ENCODE data around the gene KMT2B. TPM values are rescaled to one million over a fixed set of nuclear protein-coding genes. Genes with fewer than 3 reads are reported as not detected.

KMT2B gene
- total RNA-seq, 2 donors from 2014 or later, result 32.3 to 89.5 TPM

DNA sequence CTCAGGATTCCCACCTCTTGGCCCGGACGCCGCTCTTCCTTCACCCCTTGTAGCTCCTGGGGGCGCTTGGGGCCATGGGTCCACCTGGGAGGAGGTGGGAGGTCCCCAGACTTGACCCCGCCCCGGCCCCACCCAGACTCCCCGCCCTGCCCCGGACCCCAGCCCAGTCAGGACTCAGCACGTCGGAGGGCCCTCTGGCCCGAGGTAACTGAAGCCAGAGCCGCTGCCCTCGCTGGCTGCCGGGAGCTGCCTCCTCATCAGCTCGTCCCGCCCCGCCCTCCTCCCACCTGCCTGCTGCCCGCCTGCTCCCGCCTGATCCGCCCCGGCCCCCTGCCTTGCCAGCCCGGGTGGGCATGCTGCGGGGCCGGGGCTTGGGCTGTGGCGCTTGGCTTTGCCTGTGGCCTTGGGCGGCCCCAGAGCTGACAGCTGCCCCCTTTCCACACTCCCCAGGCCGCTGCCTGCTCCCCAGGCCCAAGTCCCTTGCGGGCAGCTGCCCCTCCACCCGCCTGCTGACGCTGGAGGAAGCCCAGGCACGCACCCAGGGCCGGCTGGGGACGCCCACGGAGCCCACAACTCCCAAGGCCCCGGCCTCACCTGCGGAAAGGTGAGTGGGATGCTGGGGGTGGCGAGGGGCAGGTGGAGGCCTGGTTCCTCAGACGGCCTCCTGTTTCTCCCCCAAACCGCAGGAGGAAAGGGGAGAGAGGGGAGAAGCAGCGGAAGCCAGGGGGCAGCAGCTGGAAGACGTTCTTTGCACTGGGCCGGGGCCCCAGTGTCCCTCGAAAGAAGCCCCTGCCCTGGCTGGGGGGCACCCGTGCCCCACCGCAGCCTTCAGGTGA lies 66.9 kb downstream of the KMT2B start:
- WGBS, result 78% methylated on average over 37 of the region's 45 CpGs
- TF ChIP-seq, protein P1, sequence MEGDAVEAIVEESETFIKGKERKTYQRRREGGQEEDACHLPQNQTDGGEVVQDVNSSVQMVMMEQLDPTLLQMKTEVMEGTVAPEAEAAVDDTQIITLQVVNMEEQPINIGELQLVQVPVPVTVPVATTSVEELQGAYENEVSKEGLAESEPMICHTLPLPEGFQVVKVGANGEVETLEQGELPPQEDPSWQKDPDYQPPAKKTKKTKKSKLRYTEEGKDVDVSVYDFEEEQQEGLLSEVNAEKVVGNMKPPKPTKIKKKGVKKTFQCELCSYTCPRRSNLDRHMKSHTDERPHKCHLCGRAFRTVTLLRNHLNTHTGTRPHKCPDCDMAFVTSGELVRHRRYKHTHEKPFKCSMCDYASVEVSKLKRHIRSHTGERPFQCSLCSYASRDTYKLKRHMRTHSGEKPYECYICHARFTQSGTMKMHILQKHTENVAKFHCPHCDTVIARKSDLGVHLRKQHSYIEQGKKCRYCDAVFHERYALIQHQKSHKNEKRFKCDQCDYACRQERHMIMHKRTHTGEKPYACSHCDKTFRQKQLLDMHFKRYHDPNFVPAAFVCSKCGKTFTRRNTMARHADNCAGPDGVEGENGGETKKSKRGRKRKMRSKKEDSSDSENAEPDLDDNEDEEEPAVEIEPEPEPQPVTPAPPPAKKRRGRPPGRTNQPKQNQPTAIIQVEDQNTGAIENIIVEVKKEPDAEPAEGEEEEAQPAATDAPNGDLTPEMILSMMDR (IDR thresholded peaks at IDR 0.05), result no peak
- TF ChIP-seq POLR2A (IDR thresholded peaks at IDR 0.05) (no peak), POLR2AphosphoS5 (IDR thresholded peaks at IDR 0.05) (no peak)
- Histone ChIP-seq H3K9me3 (no peaks in the 10 kb centered on the region), H3K4me1 (replicated peaks) (no peaks in the 10 kb centered on the region), H3K27ac (no peak overlapping the region), H3K27me3 (replicated peaks; ENCODE audit: insufficient read depth) (no peaks in the 10 kb centered on the region), H3K36me3 (no peaks in the 10 kb centered on the region), H3K4me3 (no peak overlapping the region)
- DNase-seq (ENCODE audit: low spot score), result no peak
- intact Hi-C loops (cut with DNase I), result no loop called here

DNA sequence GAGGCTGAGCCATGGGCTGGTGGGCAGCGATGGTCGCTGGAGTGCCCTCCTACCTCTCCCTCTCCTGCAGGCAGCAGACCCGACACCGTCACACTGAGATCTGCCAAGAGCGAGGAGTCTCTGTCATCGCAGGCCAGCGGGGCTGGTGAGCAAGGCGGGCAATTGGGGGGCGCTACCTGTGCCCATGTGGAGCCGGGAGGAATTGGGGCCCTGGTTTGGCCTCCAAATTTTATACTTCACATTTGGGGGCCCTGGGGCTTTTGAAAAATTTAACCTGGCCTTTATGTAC lies 67.5 kb downstream of the KMT2B start:
- intact Hi-C loops (cut with DNase I), result no loop called here
- no peaks in the 10 kb centered on the region for H3K9me3 ChIP-seq
- DNase-seq (ENCODE audit: low spot score), result no peak
- H3K27me3 ChIP-seq (replicated peaks; ENCODE audit: insufficient read depth), result no peaks in the 10 kb centered on the region
- H3K36me3 ChIP-seq, result no peaks in the 10 kb centered on the region
- H3K27ac ChIP-seq, result no peak overlapping the region
- no peaks in the 10 kb centered on the region for H3K4me1 ChIP-seq (replicated peaks)
- 87% methylated on average over 10 of the region's 10 CpGs for WGBS
- no peak overlapping the region for H3K4me3 ChIP-seq
- TF ChIP-seq, protein P1 (IDR thresholded peaks at IDR 0.05), result no peak

- H3K27ac ChIP-seq, result no peak overlapping the region
- no peaks in the 10 kb centered on the region for H3K4me1 ChIP-seq (replicated peaks)
- WGBS, result 92% methylated on average over 31 of the region's 31 CpGs
- intact Hi-C loops (cut with DNase I), result no loop called here
- H3K36me3 ChIP-seq, result no peaks in the 10 kb centered on the region
- H3K4me3 ChIP-seq, result no peak overlapping the region
- H3K9me3 ChIP-seq, result no peaks in the 10 kb centered on the region
- TF ChIP-seq POLR2A (IDR thresholded peaks at IDR 0.05), result no peak
- TF ChIP-seq, protein P1 (IDR thresholded peaks at IDR 0.05), result no peak
- no peak for TF ChIP-seq POLR2AphosphoS5 (IDR thresholded peaks at IDR 0.05)
- no peak for DNase-seq (ENCODE audit: low spot score)
- no peaks in the 10 kb centered on the region for H3K27me3 ChIP-seq (replicated peaks; ENCODE audit: insufficient read depth)
Observed at GRCh38 chr19:35786299-35787160, 68.7 kb downstream of the KMT2B start.

DNA sequence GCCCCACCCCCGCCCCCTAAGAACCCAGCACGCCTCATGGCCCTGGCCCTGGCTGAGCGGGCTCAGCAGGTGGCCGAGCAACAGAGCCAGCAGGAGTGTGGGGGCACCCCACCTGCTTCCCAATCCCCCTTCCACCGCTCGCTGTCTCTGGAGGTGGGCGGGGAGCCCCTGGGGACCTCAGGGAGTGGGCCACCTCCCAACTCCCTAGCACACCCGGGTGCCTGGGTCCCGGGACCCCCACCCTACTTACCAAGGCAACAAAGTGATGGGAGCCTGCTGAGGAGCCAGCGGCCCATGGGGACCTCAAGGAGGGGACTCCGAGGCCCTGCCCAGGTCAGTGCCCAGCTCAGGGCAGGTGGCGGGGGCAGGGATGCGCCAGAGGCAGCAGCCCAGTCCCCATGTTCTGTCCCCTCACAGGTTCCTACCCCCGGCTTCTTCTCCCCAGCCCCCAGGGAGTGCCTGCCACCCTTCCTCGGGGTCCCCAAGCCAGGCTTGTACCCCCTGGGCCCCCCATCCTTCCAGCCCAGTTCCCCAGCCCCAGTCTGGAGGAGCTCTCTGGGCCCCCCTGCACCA lies 69.5 kb downstream of the KMT2B start:
- no peaks in the 10 kb centered on the region for H3K4me1 ChIP-seq (replicated peaks)
- DNase-seq (ENCODE audit: low spot score), result no peak
- no peak overlapping the region for H3K27ac ChIP-seq
- WGBS, result 95% methylated on average over 13 of the region's 15 CpGs
- TF ChIP-seq POLR2AphosphoS5 (IDR thresholded peaks at IDR 0.05) (no peak), POLR2A (IDR thresholded peaks at IDR 0.05) (no peak)
- TF ChIP-seq, protein P1 (IDR thresholded peaks at IDR 0.05), result no peak
- no peak overlapping the region for H3K4me3 ChIP-seq
- no peaks in the 10 kb centered on the region for H3K9me3 ChIP-seq
- intact Hi-C loops (cut with DNase I), result no loop called here
- H3K36me3 ChIP-seq, result no peaks in the 10 kb centered on the region
- H3K27me3 ChIP-seq (replicated peaks; ENCODE audit: insufficient read depth), result no peaks in the 10 kb centered on the region

Other genes with a start within 250 kb of the KMT2B start
- gene KRTDAP, start 227.5 kb upstream of the KMT2B start, total RNA-seq, result 10 to 100 TPM in 1 of 2 donors, 1 to 10 TPM in 1; 3.6 to 58.6 TPM
- 10 to 100 TPM; 50.9 to 80.5 TPM for gene DMKN, start 204.4 kb upstream of the KMT2B start, total RNA-seq
- gene SBSN, start 189.7 kb upstream of the KMT2B start, total RNA-seq, result 1 to 10 TPM in 1 of 2 donors, under 1 TPM in 1; 0.32 to 4.9 TPM
- 10 to 100 TPM in 1 of 2 donors, not detected in 1; 13.4 TPM for gene GAPDHS, start 184.5 kb upstream of the KMT2B start, total RNA-seq
- gene TMEM147, start 172.4 kb upstream of the KMT2B start, total RNA-seq, result 100 to 1,000 TPM; 105 to 120 TPM
- 1 to 10 TPM in 1 of 2 donors, not detected in 1; 1.9 TPM for gene ATP4A, start 154.3 kb upstream of the KMT2B start, total RNA-seq
- not detected for gene PMIS2, start 131.8 kb upstream of the KMT2B start, total RNA-seq
- gene HAUS5, start 105.3 kb upstream of the KMT2B start, total RNA-seq, result 10 to 100 TPM; 10.0 to 17.5 TPM
- 100 to 1,000 TPM in 1 of 2 donors, 10 to 100 TPM in 1; 81.4 to 114 TPM for gene RBM42, start 89.0 kb upstream of the KMT2B start, total RNA-seq
- gene ETV2, start 76.3 kb upstream of the KMT2B start, total RNA-seq, result 1 to 10 TPM; 1.2 to 6.6 TPM
- gene COX6B1, start 69.7 kb upstream of the KMT2B start, total RNA-seq, result 100 to 1,000 TPM; 334 to 665 TPM
- 1 to 10 TPM; 3.8 to 5.5 TPM for gene UPK1A, start 51.5 kb upstream of the KMT2B start, total RNA-seq
- gene ZBTB32, start 13.4 kb upstream of the KMT2B start, total RNA-seq, result 1 to 10 TPM in 1 of 2 donors, not detected in 1; 3.1 TPM
- gene IGFLR1, start 24.4 kb downstream of the KMT2B start, total RNA-seq, result 10 to 100 TPM in 1 of 2 donors, 1 to 10 TPM in 1; 9.4 to 16.1 TPM
- gene U2AF1L4, start 27.4 kb downstream of the KMT2B start, total RNA-seq, result 10 to 100 TPM; 14.6 to 45.0 TPM
- gene PSENEN, start 27.6 kb downstream of the KMT2B start, total RNA-seq, result 10 to 100 TPM; 39.9 to 65.2 TPM
- gene LIN37, start 30.6 kb downstream of the KMT2B start, total RNA-seq, result 10 to 100 TPM in 1 of 2 donors, 1 to 10 TPM in 1; 4.2 to 13.0 TPM
- gene HSPB6, start 39.0 kb downstream of the KMT2B start, total RNA-seq, result 10 to 100 TPM; 32.2 to 78.5 TPM
- 10 to 100 TPM; 13.6 to 19.2 TPM for gene PROSER3, start 40.2 kb downstream of the KMT2B start, total RNA-seq
- gene ARHGAP33, start 57.6 kb downstream of the KMT2B start, total RNA-seq, result 10 to 100 TPM; 13.2 to 38.1 TPM
- not detected for gene PRODH2, start 94.8 kb downstream of the KMT2B start, total RNA-seq
- under 1 TPM in 1 of 2 donors, not detected in 1; 0.23 TPM for gene NPHS1, start 134.5 kb downstream of the KMT2B start, total RNA-seq
- 1 to 10 TPM in 1 of 2 donors, not detected in 1; 1.2 TPM for gene KIRREL2, start 138.9 kb downstream of the KMT2B start, total RNA-seq
- 10 to 100 TPM in 1 of 2 donors, 1 to 10 TPM in 1; 3.6 to 38.0 TPM for gene APLP1, start 150.6 kb downstream of the KMT2B start, total RNA-seq
- gene NFKBID, start 182.5 kb downstream of the KMT2B start, total RNA-seq, result 10 to 100 TPM in 1 of 2 donors, 1 to 10 TPM in 1; 5.6 to 10.8 TPM
- 1 to 10 TPM in 1 of 2 donors, not detected in 1; 4.9 TPM for gene HCST, start 184.5 kb downstream of the KMT2B start, total RNA-seq
- gene TYROBP, start 190.3 kb downstream of the KMT2B start, total RNA-seq, result 10 to 100 TPM; 30.6 to 60.7 TPM
- gene LRFN3, start 218.4 kb downstream of the KMT2B start, total RNA-seq, result 10 to 100 TPM; 21.7 to 32.3 TPM